Glutamatergic neuron (in vitro differentiated cells): ENCODE results near the gene TMEM163. TPM values are rescaled to one million over a fixed set of nuclear protein-coding genes. Genes with fewer than 3 reads are reported as not detected.

Experiments used
- DNase-seq: peaks from one replicate; pipeline ENCODE4 v3.0.0; 2022
- H3K27ac Mint-ChIP-seq: one replicate; pipeline ENCODE4 v1.8.0; 2020; ENCODE audit warnings: mild to moderate bottlenecking, mixed read lengths, inconsistent platforms; ENCODE audit not compliant: unreplicated experiment
- H3K27me3 Mint-ChIP-seq: one replicate; pipeline ENCODE4 v1.8.0; 2020; ENCODE audit warnings: mild to moderate bottlenecking, moderate library complexity, mixed read lengths, inconsistent platforms; ENCODE audit not compliant: unreplicated experiment
- H3K36me3 Mint-ChIP-seq: one replicate; pipeline ENCODE4 v1.8.0; 2020; ENCODE audit warnings: mild to moderate bottlenecking, mixed read lengths, inconsistent platforms; ENCODE audit not compliant: unreplicated experiment
- H3K4me1 Mint-ChIP-seq: one replicate; pipeline ENCODE4 v1.8.0; 2020; ENCODE audit warnings: mild to moderate bottlenecking, low read depth, mixed read lengths, inconsistent platforms; ENCODE audit not compliant: unreplicated experiment
- H3K4me3 Mint-ChIP-seq: one replicate; pipeline ENCODE4 v1.8.0; 2020; ENCODE audit warnings: mild to moderate bottlenecking, mixed read lengths, inconsistent platforms; ENCODE audit not compliant: unreplicated experiment
- H3K9me3 Mint-ChIP-seq: one replicate; pipeline ENCODE4 v1.8.0; 2020; ENCODE audit warnings: mild to moderate bottlenecking, moderate library complexity, mixed read lengths, inconsistent platforms; ENCODE audit not compliant: unreplicated experiment
- total RNA-seq: library from RNA; stranded (reverse); fragmentation: NEBNext Ultra II Directional; extraction: Animal tissue kit (Norgen Biotek cat#: 25700); gene quantifications from one replicate; pipeline ENCODE4 v1.2.1, GENCODE V29; 2021; ENCODE audit not compliant: unreplicated experiment
- TF ChIP-seq, protein P1 (sequence below): fragments of 200-600 bp; sonication (generic); IDR thresholded peaks from one replicate; pipeline ENCODE4 v1.5.0; 2021; ENCODE audit not compliant: partially characterized antibody, unreplicated experiment

The TMEM163 gene
- total RNA-seq, 1 donor from 2014 or later, result 27.7 TPM

DNA sequence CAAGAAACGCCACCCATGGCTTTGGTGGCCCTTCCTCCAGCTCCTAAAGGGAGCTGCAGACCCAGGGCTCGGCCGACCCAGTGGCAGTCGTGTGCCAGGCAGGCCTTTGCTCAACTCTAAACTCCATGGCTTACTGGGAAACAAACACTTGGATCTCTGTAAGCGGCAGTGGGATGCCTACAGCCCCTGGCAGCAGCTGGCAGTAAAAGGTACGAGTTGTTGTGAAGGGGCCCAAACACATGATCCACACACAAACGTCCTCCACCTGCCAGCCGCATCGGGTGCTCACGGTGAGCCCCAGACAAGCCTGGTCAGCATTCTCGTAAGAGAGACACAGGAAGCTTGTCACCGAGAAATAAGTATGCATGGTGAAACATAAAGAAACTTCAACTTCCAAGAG lies 250.0 kb downstream of the TMEM163 start:
- H3K4me1 Mint-ChIP-seq, result peaks cover 16% of the 10 kb centered on the region
- no peak overlapping the region for H3K4me3 Mint-ChIP-seq
- H3K27ac Mint-ChIP-seq, result no peak overlapping the region
- peaks cover 10% of the 10 kb centered on the region for H3K36me3 Mint-ChIP-seq
- H3K9me3 Mint-ChIP-seq, result peaks cover 6% of the 10 kb centered on the region
- TF ChIP-seq, protein P1, sequence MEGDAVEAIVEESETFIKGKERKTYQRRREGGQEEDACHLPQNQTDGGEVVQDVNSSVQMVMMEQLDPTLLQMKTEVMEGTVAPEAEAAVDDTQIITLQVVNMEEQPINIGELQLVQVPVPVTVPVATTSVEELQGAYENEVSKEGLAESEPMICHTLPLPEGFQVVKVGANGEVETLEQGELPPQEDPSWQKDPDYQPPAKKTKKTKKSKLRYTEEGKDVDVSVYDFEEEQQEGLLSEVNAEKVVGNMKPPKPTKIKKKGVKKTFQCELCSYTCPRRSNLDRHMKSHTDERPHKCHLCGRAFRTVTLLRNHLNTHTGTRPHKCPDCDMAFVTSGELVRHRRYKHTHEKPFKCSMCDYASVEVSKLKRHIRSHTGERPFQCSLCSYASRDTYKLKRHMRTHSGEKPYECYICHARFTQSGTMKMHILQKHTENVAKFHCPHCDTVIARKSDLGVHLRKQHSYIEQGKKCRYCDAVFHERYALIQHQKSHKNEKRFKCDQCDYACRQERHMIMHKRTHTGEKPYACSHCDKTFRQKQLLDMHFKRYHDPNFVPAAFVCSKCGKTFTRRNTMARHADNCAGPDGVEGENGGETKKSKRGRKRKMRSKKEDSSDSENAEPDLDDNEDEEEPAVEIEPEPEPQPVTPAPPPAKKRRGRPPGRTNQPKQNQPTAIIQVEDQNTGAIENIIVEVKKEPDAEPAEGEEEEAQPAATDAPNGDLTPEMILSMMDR, result no peak
- peaks cover 1% of the 10 kb centered on the region for H3K27me3 Mint-ChIP-seq
- DNase-seq, result no peak

GRCh38 chr2:134468164-134468563 lies 250.6 kb downstream of the TMEM163 start:
- no peak for DNase-seq
- Mint-ChIP-seq H3K4me3 (no peak overlapping the region), H3K27me3 (peaks cover 1% of the 10 kb centered on the region), H3K4me1 (peaks cover 16% of the 10 kb centered on the region), H3K27ac (no peak overlapping the region), H3K9me3 (peaks cover 4% of the 10 kb centered on the region), H3K36me3 (peaks cover 5% of the 10 kb centered on the region)
- TF ChIP-seq, protein P1, result no peak

DNA sequence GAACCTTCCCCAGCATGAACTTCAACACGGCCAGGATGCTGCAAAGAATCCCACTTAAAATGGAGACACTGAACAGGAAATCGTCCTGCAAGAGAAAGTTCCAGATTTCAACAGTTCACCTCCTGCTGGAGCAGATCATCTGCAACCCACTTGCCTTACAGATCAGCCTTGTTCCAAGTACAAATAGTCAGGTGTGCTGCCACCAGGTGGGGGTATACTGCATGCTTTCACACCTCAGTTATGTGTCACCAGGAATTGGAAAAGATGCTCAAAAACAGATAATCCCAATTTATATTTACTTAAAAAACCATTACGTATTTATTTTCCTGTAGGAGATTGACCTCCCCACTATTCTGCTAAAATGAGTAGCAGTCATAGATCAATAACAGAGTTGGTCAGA lies 252.7 kb downstream of the TMEM163 start:
- no peaks in the 10 kb centered on the region for H3K36me3 Mint-ChIP-seq
- TF ChIP-seq, protein P1, result peak; percentile 49
- H3K27me3 Mint-ChIP-seq, result peaks cover 12% of the 10 kb centered on the region
- H3K4me3 Mint-ChIP-seq, result no peak overlapping the region
- peak; percentile 46 for DNase-seq
- H3K27ac Mint-ChIP-seq, result no peak overlapping the region
- H3K4me1 Mint-ChIP-seq, result peaks cover 30% of the 10 kb centered on the region
- H3K9me3 Mint-ChIP-seq, result peaks cover 8% of the 10 kb centered on the region

DNA sequence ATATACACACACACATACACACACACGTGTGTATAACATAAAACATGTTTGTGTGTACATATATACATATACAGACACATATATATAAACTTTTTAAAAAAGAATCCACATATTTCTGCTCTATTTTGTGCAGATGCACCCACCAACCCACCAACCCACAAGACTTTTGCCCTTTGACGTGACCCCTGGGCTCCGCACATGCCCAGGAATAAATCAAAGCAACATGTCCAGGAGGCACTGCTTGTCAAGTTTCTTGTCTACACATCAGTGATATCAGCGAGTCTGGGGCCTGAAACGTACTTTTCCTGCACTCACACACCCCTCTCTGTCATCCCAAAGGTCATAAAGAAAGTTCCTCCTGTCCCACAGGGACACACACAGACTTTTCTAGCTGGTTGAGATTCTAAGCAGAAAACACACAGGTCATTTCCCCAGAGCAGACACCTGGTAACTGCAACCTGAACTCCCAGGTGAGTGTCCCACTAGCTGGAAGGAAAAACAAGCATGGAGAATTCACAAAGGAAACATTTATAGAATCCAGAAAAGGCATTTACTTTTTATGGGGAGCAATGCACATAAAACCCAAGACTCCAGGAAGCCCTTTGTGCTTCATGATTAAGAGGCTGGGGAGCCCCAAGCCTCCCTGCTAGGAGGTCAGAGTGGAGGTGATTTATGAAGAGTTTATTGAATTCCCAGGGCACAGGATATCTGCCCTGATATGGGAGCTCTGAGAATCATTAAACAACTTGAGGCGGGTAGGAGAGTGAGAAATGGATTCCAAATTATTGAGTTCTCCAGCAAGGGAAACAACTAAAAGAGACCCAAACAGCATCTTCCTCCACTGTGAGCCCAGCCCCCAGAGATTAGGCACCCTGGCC lies 253.3 kb downstream of the TMEM163 start:
- no peaks in the 10 kb centered on the region for H3K36me3 Mint-ChIP-seq
- no peak overlapping the region for H3K27ac Mint-ChIP-seq
- TF ChIP-seq, protein P1, result no peak
- peaks cover 12% of the 10 kb centered on the region for H3K9me3 Mint-ChIP-seq
- H3K4me3 Mint-ChIP-seq, result no peak overlapping the region
- DNase-seq, result no peak
- H3K4me1 Mint-ChIP-seq, result peaks cover 36% of the 10 kb centered on the region
- peaks cover 17% of the 10 kb centered on the region for H3K27me3 Mint-ChIP-seq

- no peak overlapping the region for H3K4me3 Mint-ChIP-seq
- no peak overlapping the region for H3K27ac Mint-ChIP-seq
- peaks cover 12% of the 10 kb centered on the region for H3K9me3 Mint-ChIP-seq
- TF ChIP-seq, protein P1, result no peak
- peaks cover 37% of the 10 kb centered on the region for H3K4me1 Mint-ChIP-seq
- H3K27me3 Mint-ChIP-seq, result peaks cover 26% of the 10 kb centered on the region
- DNase-seq, result no peak
- H3K36me3 Mint-ChIP-seq, result no peaks in the 10 kb centered on the region
Observed at GRCh38 chr2:134463699-134464022, 255.1 kb downstream of the TMEM163 start.
